LNCAP (cell line): ENCODE results near the gene PEPD.

Experiments
- TF ChIP-seq, protein P1 (sequence below): fragments of 450-650 bp; IDR thresholded peaks from 2 replicates; pipeline ENCODE4 v1.5.1; 2017; ENCODE audit warnings: mild to moderate bottlenecking

PEPD gene

DNA sequence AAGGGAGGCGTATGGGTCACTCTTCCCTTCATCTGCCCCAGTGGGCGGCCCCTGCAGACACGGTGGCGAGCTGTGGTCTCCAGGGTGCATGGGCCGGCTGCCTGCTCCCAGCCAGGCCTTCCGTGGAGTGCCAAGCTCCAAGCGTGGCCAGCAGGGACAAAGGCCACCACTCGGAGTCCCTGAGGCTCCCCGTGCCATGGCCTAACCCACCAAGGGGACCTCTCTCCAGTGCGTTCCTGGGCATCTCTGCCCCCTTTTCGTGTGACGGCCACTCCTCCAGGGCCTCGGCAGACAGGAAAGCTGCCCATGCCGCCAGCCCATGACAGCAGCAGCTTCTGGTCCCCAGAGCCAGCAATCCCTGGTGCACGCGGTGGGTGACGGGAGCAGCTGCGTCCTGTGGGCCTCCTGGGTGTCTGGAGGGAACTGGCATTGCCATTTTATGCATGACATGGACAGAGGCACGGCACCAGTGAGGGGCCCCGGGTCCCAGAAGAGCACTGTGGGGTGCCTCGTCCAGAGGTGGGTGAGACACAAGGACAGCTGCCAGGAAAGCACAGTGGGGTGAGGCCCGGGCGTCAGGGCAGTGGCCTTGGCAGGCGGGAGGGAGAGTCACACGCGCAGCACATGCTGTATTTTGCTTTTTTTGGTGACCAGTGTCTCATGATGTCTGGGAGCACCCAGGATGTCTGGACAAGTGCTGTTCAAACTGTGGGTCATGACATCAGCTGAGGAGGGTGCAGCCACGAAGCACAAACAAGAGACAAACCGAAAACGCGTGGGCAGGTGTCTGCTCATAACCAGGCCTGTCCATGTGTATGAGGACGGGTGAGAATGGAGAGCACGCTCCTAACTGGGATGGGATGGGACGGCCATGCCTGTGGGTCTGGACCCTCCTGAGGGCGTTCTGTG lies 115.8 kb downstream of the PEPD start:
- TF ChIP-seq, protein P1, sequence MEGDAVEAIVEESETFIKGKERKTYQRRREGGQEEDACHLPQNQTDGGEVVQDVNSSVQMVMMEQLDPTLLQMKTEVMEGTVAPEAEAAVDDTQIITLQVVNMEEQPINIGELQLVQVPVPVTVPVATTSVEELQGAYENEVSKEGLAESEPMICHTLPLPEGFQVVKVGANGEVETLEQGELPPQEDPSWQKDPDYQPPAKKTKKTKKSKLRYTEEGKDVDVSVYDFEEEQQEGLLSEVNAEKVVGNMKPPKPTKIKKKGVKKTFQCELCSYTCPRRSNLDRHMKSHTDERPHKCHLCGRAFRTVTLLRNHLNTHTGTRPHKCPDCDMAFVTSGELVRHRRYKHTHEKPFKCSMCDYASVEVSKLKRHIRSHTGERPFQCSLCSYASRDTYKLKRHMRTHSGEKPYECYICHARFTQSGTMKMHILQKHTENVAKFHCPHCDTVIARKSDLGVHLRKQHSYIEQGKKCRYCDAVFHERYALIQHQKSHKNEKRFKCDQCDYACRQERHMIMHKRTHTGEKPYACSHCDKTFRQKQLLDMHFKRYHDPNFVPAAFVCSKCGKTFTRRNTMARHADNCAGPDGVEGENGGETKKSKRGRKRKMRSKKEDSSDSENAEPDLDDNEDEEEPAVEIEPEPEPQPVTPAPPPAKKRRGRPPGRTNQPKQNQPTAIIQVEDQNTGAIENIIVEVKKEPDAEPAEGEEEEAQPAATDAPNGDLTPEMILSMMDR: no peak

DNA sequence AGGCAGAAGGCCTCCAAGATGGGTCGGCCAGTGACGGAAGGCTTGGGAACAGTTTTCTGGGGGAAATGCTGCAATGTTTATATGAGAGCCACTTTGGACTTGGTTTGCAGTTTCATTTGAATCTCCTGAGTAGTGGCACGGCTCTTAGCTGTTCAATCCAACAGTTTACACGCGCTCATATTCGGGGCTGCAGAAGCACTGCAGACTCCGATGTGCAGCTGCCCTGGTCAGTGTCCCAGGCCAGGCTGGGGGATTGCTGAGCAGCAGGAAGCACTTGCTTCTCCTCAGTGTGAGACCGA lies 116.4 kb downstream of the PEPD start:
- TF ChIP-seq, protein P1: no peak

DNA sequence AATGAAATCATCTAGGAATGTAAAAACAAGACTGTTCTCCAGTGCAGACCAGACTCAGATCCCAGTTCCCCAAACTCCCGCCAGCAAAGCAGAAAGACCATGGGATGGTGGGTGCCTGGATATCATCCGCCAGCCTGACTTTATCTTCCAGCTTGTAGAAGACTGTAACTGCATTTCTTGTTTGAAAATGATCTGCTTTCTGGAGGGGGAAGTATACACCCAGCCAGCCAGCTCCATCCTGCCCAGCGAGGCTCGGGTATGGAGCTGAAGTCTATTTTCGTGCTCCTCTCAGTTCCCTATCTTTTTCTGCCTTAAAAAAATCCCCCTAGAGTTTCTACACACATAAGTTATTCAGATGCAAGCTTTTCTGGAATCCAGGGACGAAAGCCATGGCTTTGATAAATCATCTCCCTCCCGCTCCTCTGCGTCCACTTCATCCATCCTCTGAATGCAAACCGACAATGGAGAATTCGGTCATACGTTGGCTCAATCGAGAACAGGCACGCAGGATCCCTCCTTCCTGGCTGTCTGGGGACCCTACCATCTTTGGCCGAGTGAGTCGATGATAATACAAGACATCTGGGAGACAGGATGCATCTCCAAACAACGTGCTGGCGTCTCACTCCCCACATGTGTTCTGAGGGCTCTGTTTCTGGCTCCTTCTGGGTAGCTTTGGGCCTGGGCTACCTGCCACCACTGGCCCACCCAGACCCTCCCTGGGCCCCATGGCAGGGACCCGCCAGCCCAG lies 116.9 kb downstream of the PEPD start:
- TF ChIP-seq, protein P1: no peak

DNA sequence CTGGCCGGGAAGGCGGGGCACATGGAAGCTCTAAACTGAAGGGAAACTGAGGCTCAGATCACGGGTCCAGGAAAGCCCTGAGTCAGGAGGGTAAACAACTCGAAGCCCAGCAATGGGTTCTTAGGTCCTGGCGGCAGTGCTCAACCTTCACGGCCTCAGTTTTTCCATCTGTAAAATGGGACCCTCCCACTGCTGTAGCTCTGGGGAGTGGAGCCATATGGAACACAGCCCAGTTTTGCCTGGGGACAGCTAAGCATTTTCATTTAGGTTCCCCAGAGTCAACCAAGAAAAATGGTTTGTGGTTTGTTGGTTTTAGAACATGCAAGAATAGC lies 117.7 kb downstream of the PEPD start:
- TF ChIP-seq, protein P1: no peak

DNA sequence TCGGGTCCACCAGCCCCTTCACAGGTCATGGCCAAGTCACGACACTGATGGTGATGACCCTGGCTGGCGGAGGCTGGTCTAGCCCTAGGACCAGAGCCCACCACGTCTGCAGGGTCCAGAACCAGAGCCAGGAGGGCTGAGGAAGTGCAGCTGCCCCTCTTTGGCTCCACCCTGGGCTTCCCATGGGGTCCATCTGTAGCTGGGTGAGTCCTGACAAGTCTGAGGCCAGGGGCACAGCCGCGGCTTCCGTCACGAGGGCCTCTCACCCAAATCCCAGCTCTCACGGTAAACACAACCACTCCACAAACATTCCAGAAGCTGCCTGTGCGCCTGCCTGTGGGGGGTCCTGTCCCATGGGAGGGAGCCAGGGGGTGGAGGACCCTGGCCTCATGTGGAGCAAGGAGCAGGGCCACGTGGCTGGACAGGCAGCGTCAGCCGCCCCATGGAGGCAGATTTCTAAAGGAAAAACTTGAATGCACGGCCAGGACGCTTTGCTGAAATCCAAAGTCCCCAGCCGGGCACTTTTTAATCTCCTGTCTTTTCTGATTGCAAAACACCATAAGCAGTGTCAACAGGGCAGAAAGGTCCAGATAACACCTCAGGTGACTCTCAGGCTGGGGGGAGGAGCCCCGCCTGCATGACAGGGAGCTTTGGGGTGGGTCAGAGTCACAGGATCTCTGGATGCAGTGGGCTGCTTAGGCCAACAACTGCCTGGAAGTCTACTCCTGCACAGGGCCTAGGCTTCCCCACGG lies 118.2 kb downstream of the PEPD start:
- TF ChIP-seq, protein P1: no peak

DNA sequence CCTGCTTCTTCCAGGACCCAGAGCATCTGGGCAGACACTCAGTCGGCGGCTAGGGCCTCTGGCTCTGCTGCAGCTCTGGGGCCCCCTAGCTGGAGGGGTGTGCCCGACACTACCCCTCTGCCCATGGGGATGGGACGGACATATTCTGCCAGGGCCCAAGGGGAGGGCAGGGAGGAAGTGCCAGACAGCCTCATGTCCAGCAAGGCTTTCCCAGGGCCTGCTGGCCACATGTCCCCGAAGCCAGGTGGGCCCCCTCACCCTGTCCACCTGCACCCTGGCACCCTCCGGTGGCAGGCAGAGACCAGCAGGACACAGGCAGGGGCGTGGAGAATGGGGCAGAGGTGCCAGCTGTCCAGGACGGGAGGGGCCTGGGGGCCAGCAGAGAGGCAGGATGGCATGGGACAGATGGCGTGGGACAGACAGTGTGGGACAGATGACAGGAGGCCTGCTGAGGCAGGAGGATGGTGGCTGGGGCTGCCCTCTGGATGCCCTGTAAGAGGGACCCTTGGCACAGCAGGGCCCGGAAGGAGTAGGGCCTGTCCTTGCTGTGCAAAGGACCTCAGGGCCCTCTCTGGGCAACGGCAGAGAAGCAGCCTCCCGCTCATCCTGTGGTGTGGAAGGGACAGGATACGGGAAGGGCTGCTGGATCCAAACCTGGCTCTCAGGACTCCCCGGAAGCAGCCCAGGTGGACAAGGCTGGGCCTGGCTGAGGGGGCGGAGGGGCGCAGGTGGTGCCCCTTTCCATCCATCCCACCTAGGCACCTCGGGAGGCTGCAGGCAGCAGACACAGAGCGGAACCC lies 119.0 kb downstream of the PEPD start:
- TF ChIP-seq, protein P1: peak; percentile 27; the same call in 1 of the 2 replicates
